ENCODE measurements around the gene PIP5K1B.

- TF ChIP-seq POLR2AphosphoS5 (IDR thresholded peaks at IDR 0.05; ENCODE audit: low read depth, low read length) = no peak
- TF ChIP-seq SIN3A (IDR thresholded peaks at IDR 0.05; ENCODE audit: borderline replicate concordance, insufficient read depth, low read length) = no peak
- TF ChIP-seq REST (IDR thresholded peaks at IDR 0.05; ENCODE audit: insufficient read depth in 1 of 2, low read depth in 2 of 2, low read length in 2 of 2) = no peak
- TF ChIP-seq TAF1 (IDR thresholded peaks at IDR 0.05; ENCODE audit: borderline replicate concordance, insufficient read depth, low read length) = no peak
Observed at GRCh38 chr9:68777070-68777763, 72.2 kb downstream of the PIP5K1B start.

All from PFSK-1 (cell line).